ENCODE data around the gene GASK1B. TPM values are rescaled to one million over a fixed set of nuclear protein-coding genes. Genes with fewer than 3 reads are reported as not detected.

The GASK1B gene
- total and polyA plus RNA-seq, 2 of the 13 experiments (the other 11 are each of a cell fraction or from before 2014, with no cell fraction given) = 29.1 to 40.4 TPM

- TF ChIP-seq ZSCAN5A (CRISPR knock-in tag; IDR thresholded peaks at IDR 0.05; ENCODE audit: borderline replicate concordance) (peak; percentile 55; the same call in 1 of the 2 replicates), ATF1 (CRISPR knock-in tag; IDR thresholded peaks at IDR 0.05) (0 out of 2 replicates have a peak, but pooled peaks have one; percentile 9), CREM (IDR thresholded peaks at IDR 0.05) (peak; percentile 30; the same call in 1 of the 2 replicates), CREM (CRISPR knock-in tag; IDR thresholded peaks at IDR 0.05) (no peak), YEATS2 (CRISPR knock-in tag; IDR thresholded peaks at IDR 0.05; ENCODE audit: borderline replicate concordance) (no peak), NCOR1 (IDR thresholded peaks at IDR 0.05; ENCODE audit: borderline replicate concordance, low read length) (no peak), XBP1 (CRISPR knock-in tag; IDR thresholded peaks at IDR 0.05) (no peak), ZMYM4 (CRISPR knock-in tag; IDR thresholded peaks at IDR 0.05) (peak; percentile 87), HMGXB3 (CRISPR knock-in tag; IDR thresholded peaks at IDR 0.05; ENCODE audit: borderline replicate concordance) (peak; percentile 92), SOX5 (CRISPR knock-in tag; IDR thresholded peaks at IDR 0.05; ENCODE audit: borderline replicate concordance) (peak; percentile 60; the same call in 1 of the 2 replicates), ZNF557 (CRISPR knock-in tag; IDR thresholded peaks at IDR 0.05) (no peak), MBD4 (IDR thresholded peaks at IDR 0.05; ENCODE audit: borderline replicate concordance, low read length) (0 out of 2 replicates have a peak, but pooled peaks have one; percentile 25), NFYC (CRISPR knock-in tag; IDR thresholded peaks at IDR 0.05) (peak; percentile 75), HIC2 (CRISPR knock-in tag; IDR thresholded peaks at IDR 0.05; ENCODE audit: low read depth) (no peak), ZFX (CRISPR knock-in tag; IDR thresholded peaks at IDR 0.05; ENCODE audit: low read depth) (peak; percentile 49), ASH2L (IDR thresholded peaks at IDR 0.05; ENCODE audit: insufficient read length, low read depth, low read length) (peak; percentile 77), ATF6 (CRISPR knock-in tag; conservative IDR thresholded peaks at IDR 0.05) (no peak), RFXANK (CRISPR knock-in tag; IDR thresholded peaks at IDR 0.05) (peak; percentile 36; the same call in 1 of the 2 replicates), HNF4A (CRISPR knock-in tag; IDR thresholded peaks at IDR 0.05) (peak; percentile 7; the same call in 1 of the 2 replicates), ZNF547 (CRISPR knock-in tag; IDR thresholded peaks at IDR 0.05) (no peak)
Measured at GRCh38 chr4:158172261-158173258, at the start of gene GASK1B (continued).
